ENCODE data around the gene NDNF.

The NDNF gene

GRCh38 chr4:121070274-121070673, 2.1 kb downstream of the NDNF start:
- DNase-seq, result no peak

GRCh38 chr4:121069430-121069829, 2.9 kb downstream of the NDNF start:
- DNase-seq, result no peak

GRCh38 chr4:121064482-121064881, 7.9 kb downstream of the NDNF start:
- no peak for DNase-seq

GRCh38 chr4:121062521-121062920, 9.8 kb downstream of the NDNF start:
- no peak for DNase-seq

- no peak for DNase-seq
Observed at GRCh38 chr4:121061861-121062260, 10.5 kb downstream of the NDNF start.

- DNase-seq, result no peak
Observed at GRCh38 chr4:121061215-121061614, 11.1 kb downstream of the NDNF start.

- DNase-seq, result no peak
Observed at GRCh38 chr4:121057466-121057922, 14.8 kb downstream of the NDNF start.

GRCh38 chr4:121056066-121056465, 16.3 kb downstream of the NDNF start:
- no peak for DNase-seq

- no peak for DNase-seq
Observed at GRCh38 chr4:121054373-121054772, 18.0 kb downstream of the NDNF start.

GRCh38 chr4:121053601-121054143, 18.7 kb downstream of the NDNF start:
- DNase-seq, result no peak

- DNase-seq, result no peak
Observed at GRCh38 chr4:121050300-121050699, 22.0 kb downstream of the NDNF start.

GRCh38 chr4:121049072-121049599, 23.2 kb downstream of the NDNF start:
- DNase-seq, result no peak

- DNase-seq, result no peak
Observed at GRCh38 chr4:121048165-121048564, 24.2 kb downstream of the NDNF start.

- DNase-seq, result no peak
Observed at GRCh38 chr4:121041307-121042090, 30.8 kb downstream of the NDNF start.

GRCh38 chr4:121034017-121034416, 38.3 kb downstream of the NDNF start:
- DNase-seq, result peak; percentile 43

GRCh38 chr4:121030711-121031110, 41.6 kb downstream of the NDNF start:
- DNase-seq, result no peak

GRCh38 chr4:121030131-121030530, 42.2 kb downstream of the NDNF start:
- DNase-seq, result no peak

GRCh38 chr4:121026034-121026433, 46.3 kb downstream of the NDNF start:
- DNase-seq, result no peak

GRCh38 chr4:121025540-121025939, 46.8 kb downstream of the NDNF start:
- DNase-seq, result no peak

GRCh38 chr4:121018543-121018942, 53.8 kb downstream of the NDNF start:
- no peak for DNase-seq

GRCh38 chr4:121016611-121017010, 55.7 kb downstream of the NDNF start:
- DNase-seq, result no peak

- no peak for DNase-seq
Observed at GRCh38 chr4:121015421-121015820, 56.9 kb downstream of the NDNF start.

- DNase-seq, result no peak
Observed at GRCh38 chr4:121014544-121014943, 57.8 kb downstream of the NDNF start.

GRCh38 chr4:121011780-121012340, 60.5 kb downstream of the NDNF start:
- no peak for DNase-seq

Data from NCI-H446 treated with DMSO at 0.1 percent for 48 hours (cell line).